Left lung (tissue), 10 donors: Measurements from ENCODE around the gene KITLG. TPM values are rescaled to one million over a fixed set of nuclear protein-coding genes. Genes with fewer than 3 reads are reported as not detected.

ENCODE experiments used
- ATAC-seq: fragments of 200-7000 bp; cut with Tn5 transposase; one replicate; pipeline ENCODE4 v1.9.1; 2020; ENCODE audit warnings: moderate library complexity
- DNase-seq, 4 donors: peaks; one replicate each; pipeline ENCODE4 v3.0.0-alpha.2; 2013 to 2020
- H3K27ac ChIP-seq, 2 donors: fragments of 200-600 bp; sonication (generic) in 1 of 2; one replicate each; pipeline versions ENCODE4 v1.5.0 to v1.8.0; 2020 to 2021
- H3K27me3 ChIP-seq, 2 donors: fragments of 200-600 bp; sonication (generic) in 1 of 2; one replicate each; pipeline versions ENCODE4 v1.5.0 to v1.8.0; 2020 to 2021
- H3K36me3 ChIP-seq, 2 donors: fragments of 200-600 bp; sonication (generic) in 1 of 2; one replicate each; pipeline versions ENCODE4 v1.5.0 to v1.8.0; 2020 to 2021
- H3K4me1 ChIP-seq, 2 donors: fragments of 200-600 bp; one replicate each; pipeline ENCODE4 v1.8.0; 2021
- H3K4me3 ChIP-seq, 2 donors: fragments of 200-600 bp; sonication (generic) in 1 of 2; one replicate each; pipeline versions ENCODE4 v1.5.0 to v1.8.0; 2020 to 2021; ENCODE audit warnings: mild to moderate bottlenecking in 1 of 2
- H3K9me3 ChIP-seq, 2 donors: fragments of 200-600 bp; sonication (generic) in 1 of 2; one replicate each; pipeline versions ENCODE4 v1.5.0 to v1.8.0; 2020 to 2021
- intact Hi-C, 2 donors: fragments of 100-400 bp; cut with DNase I; formaldehyde crosslinking; loops; one replicate each; pipeline versions ENCODE4 v1.11.2 to v1.14.2; 2022
- polyA plus RNA-seq, 6 donors: library from polyadenylated mRNA; unstranded; fragments of 120-200 nt; gene quantifications; one replicate each; pipeline ENCODE4 v1.2.1, GENCODE V29; 2013; ENCODE audit not compliant: insufficient read length in 6 of 6
- total RNA-seq, 2 donors: library from RNA; stranded (reverse); fragmentation: NEBNext Ultra II Directional; extraction: Animal tissue kit (Norgen Biotek cat#: 25700); gene quantifications; one replicate each; pipeline ENCODE4 v1.2.1, GENCODE V29; 2021
- TF ChIP-seq, protein P1 (sequence below), 2 donors: fragments of 200-600 bp; sonication (generic) in 1 of 2; IDR thresholded peaks; one replicate each; pipeline versions ENCODE4 v1.5.0 to v1.8.0; 2021; ENCODE audit warnings: antibody characterized with exemption in 2 of 2
- donor health status: DM: no; HTN: yes; CAD: no.
- donor health status: DM: no; HTN: no; CAD: no.

KITLG gene
- total and polyA plus RNA-seq, 8 donors: 35.6 to 69.1 (median 40.3) TPM

DNA sequence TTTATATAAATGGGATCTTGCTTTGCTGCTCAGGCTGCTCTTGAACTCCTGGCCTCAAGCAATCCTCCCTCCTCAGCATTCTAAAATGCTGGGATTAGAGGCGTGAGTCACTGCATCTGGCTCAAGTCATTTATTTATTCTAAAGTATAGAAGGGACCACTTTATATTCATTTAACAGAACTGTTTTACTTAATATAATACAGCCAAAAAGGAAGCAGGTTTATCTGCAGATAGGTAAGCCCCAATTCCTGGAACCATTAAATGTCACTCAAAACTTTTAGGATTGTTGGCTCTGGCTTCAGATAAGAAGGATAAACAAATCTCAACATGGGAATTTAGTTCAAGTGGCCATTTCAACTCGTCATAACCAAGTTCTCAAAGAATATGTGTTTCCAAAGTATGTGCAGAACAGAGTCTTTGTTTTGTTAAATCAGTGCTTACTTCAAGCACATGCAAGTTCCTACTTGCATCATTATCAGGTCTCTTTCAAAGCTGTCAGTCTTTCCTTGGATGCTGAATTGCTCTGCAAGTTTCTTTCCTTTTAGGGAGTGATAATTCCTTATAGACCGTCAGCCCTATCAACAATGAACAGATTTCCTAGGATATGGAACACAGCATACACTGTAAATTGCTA lies 60.4 kb downstream of the KITLG start:
- Histone ChIP-seq H3K4me3 (no peak overlapping the region), H3K27me3 (no peaks in the 10 kb centered on the region), H3K27ac (peak overlapping the region in 1 of 2 donors; percentile 13), H3K4me1 (peaks cover 10 to 16% of the 10 kb centered on the region in 2 donors), H3K9me3 (no peaks in the 10 kb centered on the region), H3K36me3 (peaks cover 0 to 6% of the 10 kb centered on the region in 2 donors)
- TF ChIP-seq, protein P1, sequence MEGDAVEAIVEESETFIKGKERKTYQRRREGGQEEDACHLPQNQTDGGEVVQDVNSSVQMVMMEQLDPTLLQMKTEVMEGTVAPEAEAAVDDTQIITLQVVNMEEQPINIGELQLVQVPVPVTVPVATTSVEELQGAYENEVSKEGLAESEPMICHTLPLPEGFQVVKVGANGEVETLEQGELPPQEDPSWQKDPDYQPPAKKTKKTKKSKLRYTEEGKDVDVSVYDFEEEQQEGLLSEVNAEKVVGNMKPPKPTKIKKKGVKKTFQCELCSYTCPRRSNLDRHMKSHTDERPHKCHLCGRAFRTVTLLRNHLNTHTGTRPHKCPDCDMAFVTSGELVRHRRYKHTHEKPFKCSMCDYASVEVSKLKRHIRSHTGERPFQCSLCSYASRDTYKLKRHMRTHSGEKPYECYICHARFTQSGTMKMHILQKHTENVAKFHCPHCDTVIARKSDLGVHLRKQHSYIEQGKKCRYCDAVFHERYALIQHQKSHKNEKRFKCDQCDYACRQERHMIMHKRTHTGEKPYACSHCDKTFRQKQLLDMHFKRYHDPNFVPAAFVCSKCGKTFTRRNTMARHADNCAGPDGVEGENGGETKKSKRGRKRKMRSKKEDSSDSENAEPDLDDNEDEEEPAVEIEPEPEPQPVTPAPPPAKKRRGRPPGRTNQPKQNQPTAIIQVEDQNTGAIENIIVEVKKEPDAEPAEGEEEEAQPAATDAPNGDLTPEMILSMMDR (IDR thresholded peaks at IDR 0.05): no peak
- ATAC-seq: peak; percentile 86
- peak in 1 of 4 donors; percentile 19 for DNase-seq
- intact Hi-C loops: no loop called here

DNA sequence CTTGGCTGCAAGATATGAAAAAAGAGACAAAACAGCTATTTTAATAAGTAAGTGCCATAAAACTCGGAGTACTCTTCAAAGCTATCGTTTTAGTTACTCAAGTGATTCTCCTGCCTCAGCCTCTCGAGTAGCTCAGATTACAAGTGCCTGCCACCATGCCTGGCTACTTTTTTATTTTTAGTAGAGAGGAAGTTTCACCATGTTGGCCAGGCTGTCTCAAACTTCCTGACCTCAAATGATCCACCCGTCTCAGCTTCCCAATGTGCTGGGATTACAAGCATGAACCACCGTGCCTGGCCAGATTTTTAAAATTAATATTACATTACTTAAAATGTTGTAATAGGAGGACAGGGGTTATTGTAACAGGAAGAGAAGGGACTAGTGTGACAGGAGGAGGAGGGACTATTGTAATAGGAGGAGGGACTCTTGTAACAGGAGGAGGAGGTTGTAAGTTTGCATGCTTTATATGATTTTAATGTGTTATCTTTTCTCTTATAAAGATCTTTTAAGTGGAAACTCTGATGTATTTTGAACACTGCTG lies 61.3 kb downstream of the KITLG start:
- DNase-seq (no peak), ATAC-seq (peak; percentile 39)
- Histone ChIP-seq H3K27ac (peak overlapping the region in 1 of 2 donors; percentile 13), H3K4me3 (no peak overlapping the region), H3K4me1 (peaks cover 10 to 16% of the 10 kb centered on the region in 2 donors), H3K9me3 (no peaks in the 10 kb centered on the region), H3K27me3 (no peaks in the 10 kb centered on the region), H3K36me3 (peaks cover 0 to 6% of the 10 kb centered on the region in 2 donors)
- intact Hi-C loops: no loop called here
- TF ChIP-seq, protein P1 (IDR thresholded peaks at IDR 0.05): no peak

DNA sequence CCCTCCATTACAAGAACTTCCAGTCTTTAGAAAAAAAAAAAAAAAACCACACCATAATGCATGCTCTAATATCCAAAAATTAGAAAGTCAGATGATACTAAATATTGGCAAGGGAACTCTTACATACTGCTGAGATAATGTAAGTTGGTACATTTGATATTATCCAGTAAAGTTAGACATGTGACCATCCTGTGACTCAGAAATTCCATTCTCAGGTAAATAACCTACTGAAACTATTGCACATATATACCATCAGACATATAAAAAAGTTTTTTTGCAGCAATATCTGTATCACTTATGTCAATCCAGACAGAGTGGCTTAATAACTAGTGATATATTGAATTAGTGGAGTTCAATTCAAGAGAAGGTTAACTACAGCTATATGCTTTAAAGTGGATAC lies 63.5 kb downstream of the KITLG start:
- Histone ChIP-seq H3K36me3 (peaks cover 0 to 6% of the 10 kb centered on the region in 2 donors), H3K4me1 (peaks cover 10 to 16% of the 10 kb centered on the region in 2 donors), H3K27ac (no peak overlapping the region), H3K9me3 (no peaks in the 10 kb centered on the region), H3K27me3 (no peaks in the 10 kb centered on the region), H3K4me3 (no peak overlapping the region)
- TF ChIP-seq, protein P1 (IDR thresholded peaks at IDR 0.05): no peak
- no peak for ATAC-seq
- no peak for DNase-seq
- intact Hi-C loops: no loop called here

DNA sequence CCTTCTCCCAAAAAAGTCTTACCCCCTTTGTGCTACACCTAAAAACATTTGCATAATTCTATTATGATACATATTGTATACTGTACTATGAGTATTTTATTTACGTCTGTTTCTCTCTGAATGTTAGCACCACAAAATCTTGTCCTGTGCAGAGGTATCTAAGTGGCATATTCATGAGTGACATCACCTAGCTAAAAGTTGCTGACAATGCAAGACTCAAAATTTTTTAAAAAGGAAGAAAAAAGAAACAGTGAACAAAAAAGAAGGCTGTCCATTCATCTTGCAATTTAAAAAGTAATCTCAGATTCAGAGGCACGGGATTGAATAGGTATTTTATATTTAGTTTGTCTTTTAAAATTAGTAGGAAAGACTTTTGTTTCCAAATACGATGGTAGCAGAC lies 69.4 kb downstream of the KITLG start:
- no peak overlapping the region for H3K27ac ChIP-seq
- intact Hi-C loops: no loop called here

DNA sequence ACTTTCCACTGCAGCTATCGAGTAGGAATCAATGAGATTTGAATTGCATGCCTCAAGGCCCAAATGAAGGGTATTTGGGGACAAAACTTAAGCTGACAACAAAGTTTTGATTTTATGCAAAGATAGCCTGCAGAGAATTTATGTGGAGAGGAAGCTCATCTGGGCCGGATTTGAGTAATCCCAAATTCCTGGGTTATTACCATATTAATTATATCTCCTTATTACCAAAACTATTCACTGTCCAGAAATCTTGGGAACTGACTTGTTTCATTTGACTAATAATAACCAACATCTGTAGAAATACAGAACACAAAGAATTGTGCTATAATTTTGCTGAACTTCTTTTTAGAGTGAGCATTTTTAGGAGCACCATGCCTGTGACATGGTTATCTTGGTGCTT lies 70.4 kb downstream of the KITLG start:
- Histone ChIP-seq H3K9me3 (no peaks in the 10 kb centered on the region), H3K27ac (no peak overlapping the region), H3K27me3 (no peaks in the 10 kb centered on the region), H3K4me1 (no peaks in the 10 kb centered on the region), H3K4me3 (no peak overlapping the region), H3K36me3 (peaks cover 0 to 31% of the 10 kb centered on the region in 2 donors)
- ATAC-seq (no peak), DNase-seq (no peak)
- TF ChIP-seq, protein P1 (IDR thresholded peaks at IDR 0.05): no peak
- intact Hi-C loops: no loop called here

More for the DNA sequence above, 69.4 kb downstream of the KITLG start:
- DNase-seq (no peak), ATAC-seq (no peak)
- Histone ChIP-seq H3K4me1 (no peaks in the 10 kb centered on the region), H3K9me3 (no peaks in the 10 kb centered on the region), H3K4me3 (no peak overlapping the region), H3K36me3 (peaks cover 0 to 21% of the 10 kb centered on the region in 2 donors), H3K27me3 (no peaks in the 10 kb centered on the region)
- TF ChIP-seq, protein P1 (IDR thresholded peaks at IDR 0.05): no peak
